GM12878 (cell line): ENCODE results near the gene CCDC134. TPM values are rescaled to one million over a fixed set of nuclear protein-coding genes. Genes with fewer than 3 reads are reported as not detected.
A peak's percentile ranks its signal among the peaks of the same experiment; 100 is the strongest.

Source experiments
- ATAC-seq: fragments of 200-7000 bp; cut with Tn5 transposase; 3 replicates; pipeline ENCODE4 v1.9.1; 2020; ENCODE audit warnings: mild to moderate bottlenecking, moderate library complexity
- BruUV-seq: library from RNA; stranded (reverse); fragments of 400-500 nt; replicated peaks from 2 replicates; lab custom pipeline; 2021; lab: Mats Ljungman, UMichigan
- CTCF ChIA-PET: fragments of 300-600 bp; sonication (Branson Sonifier 250); formaldehyde crosslinking; extraction: SDS; loops from one replicate; lab custom pipeline; 2021; ENCODE audit warnings: inconsistent platforms; lab: Yijun Ruan, JAX
- POLR2A ChIA-PET: fragments of 350-600 bp; formaldehyde crosslinking; extraction: SDS; loops from one replicate; lab custom pipeline; 2021; ENCODE audit warnings: inconsistent platforms; lab: Charles Lee
- RAD21 ChIA-PET: fragments of 300-600 bp; sonication (Branson Sonifier 250); formaldehyde crosslinking; loops from one replicate; lab custom pipeline; 2023; ENCODE audit warnings: antibody characterized with exemption; ENCODE audit not compliant: unreplicated experiment; lab: Charles Lee
- SMC1A ChIA-PET: fragments of 300-600 bp; sonication (Branson Sonifier 250); formaldehyde crosslinking; loops from one replicate; lab custom pipeline; 2023; ENCODE audit not compliant: unreplicated experiment, uncharacterized antibody; lab: Charles Lee
- DNase-seq: peaks from one replicate; pipeline ENCODE4 v3.0.0-alpha.2; 2011; ENCODE audit warnings: low read depth, low spot score
- FAIRE-seq: peaks from 3 replicates; lab custom pipeline; 2011; peaks lifted over from hg19 to GRCh38; lab: Jason Lieb, UNC
- H2AFZ ChIP-seq: 2 replicates; pipeline ENCODE4 v1.6.0; 2011; ENCODE audit warnings: low read depth, low read length, control low read depth; ENCODE audit not compliant: control insufficient read depth
- H3K27ac ChIP-seq: 2 replicates; pipeline ENCODE4 v1.5.1; 2011; ENCODE audit warnings: control low read depth; ENCODE audit not compliant: control insufficient read depth, insufficient read depth
- H3K27me3 ChIP-seq, 2 experiments: replicated peaks in 1 of 2; 2 replicates each; pipeline versions ENCODE4 v1.6.0 to v1.6.1; 2011; ENCODE audit warnings: low read length in 1 of 2; ENCODE audit not compliant: control insufficient read depth in 2 of 2, insufficient read depth in 2 of 2
- H3K36me3 ChIP-seq, 2 experiments: 2 replicates each; pipeline ENCODE4 v1.5.1; 2011; ENCODE audit warnings: low read length in 1 of 2; ENCODE audit not compliant: control insufficient read depth in 2 of 2, insufficient read depth in 2 of 2
- H3K4me1 ChIP-seq: 2 replicates; pipeline ENCODE4 v1.6.1; 2011; ENCODE audit warnings: mild to moderate bottlenecking, low read length, moderate library complexity, mixed read lengths; ENCODE audit not compliant: control insufficient read depth, insufficient read depth
- H3K4me2 ChIP-seq: 2 replicates; pipeline ENCODE4 v1.6.0; 2011; ENCODE audit warnings: control low read depth; ENCODE audit not compliant: control insufficient read depth, insufficient read depth
- H3K4me3 ChIP-seq: fragments of 200-600 bp; sonication (generic); 2 replicates; pipeline ENCODE4 v1.5.1; 2016
- H3K79me2 ChIP-seq: 2 replicates; pipeline ENCODE4 v1.6.0; 2011; ENCODE audit warnings: low read length; ENCODE audit not compliant: control insufficient read depth, insufficient read depth
- H3K9ac ChIP-seq: 2 replicates; pipeline ENCODE4 v1.8.0; 2011; ENCODE audit warnings: low read length, control low read depth, mixed read lengths; ENCODE audit not compliant: control insufficient read depth, insufficient read depth
- H3K9me3 ChIP-seq: replicated peaks from 3 replicates; pipeline ENCODE4 v1.5.1; 2011; ENCODE audit warnings: mild to moderate bottlenecking, low read length; ENCODE audit not compliant: control insufficient read depth, insufficient read depth
- H4K20me1 ChIP-seq: 2 replicates; pipeline ENCODE4 v1.6.0; 2011; ENCODE audit not compliant: control insufficient read depth, insufficient read depth
- BHLHE40 ChIP-seq, 2 experiments: fragments of 450-650 bp in 1 of 2; IDR thresholded peaks; 2 replicates each; pipeline ENCODE4 v1.6.1; 2011 to 2017; ENCODE audit warnings: low read depth in 2 of 2, borderline replicate concordance in 1 of 2, improper control_type of control experiment in 1 of 2, low read length in 1 of 2, mild to moderate bottlenecking in 1 of 2
- SMAD1 ChIP-seq: fragments of 450-650 bp; IDR thresholded peaks from 2 replicates; pipeline ENCODE4 v1.6.1; 2018; ENCODE audit warnings: mild to moderate bottlenecking, low read depth; ENCODE audit not compliant: partially characterized antibody
- ZNF24 ChIP-seq: fragments of 450-650 bp; IDR thresholded peaks from 2 replicates; pipeline ENCODE4 v1.6.1; 2017; ENCODE audit warnings: antibody characterized with exemption, mild to moderate bottlenecking
- WGBS: methylation state at CpG from one replicate; pipeline ENCODE4 v1.1.6; 2016; ENCODE audit warnings: low lambda C conversion rate; ENCODE audit not compliant: insufficient replicate concordance, insufficient coverage; ENCODE audit errors: missing lambda C conversion rate; 5-methylcytosine and 5-hydroxymethylcytosine counted together
- in situ Hi-C: fragments of 300-500 bp; cut with MboI; formaldehyde crosslinking; loops from 9 replicates; pipeline ENCODE4 v1.14.3; 2018; ENCODE audit warnings: mixed read lengths
- intact Hi-C: fragments of 100-400 bp; cut with micrococcal nuclease; formaldehyde crosslinking; loops from one replicate; pipeline ENCODE4 v1.14.2; 2022; ENCODE audit not compliant: unreplicated experiment
- polyA plus RNA-seq, 11 experiments: library from polyadenylated mRNA; depleted of rRNA in 4 of 11; unstranded in 6 of 11; stranded (reverse) in 5 of 11; fragments of >200 nt; fragmentation: Nextera tagmentation in 4 of 11; fragmentation: Illumina TruSeq in 1 of 11; extraction: Ambion mirVana in 4 of 11; extraction: Trizol in 1 of 11; gene quantifications; 1 replicate in 1 of 11; 2 replicates in 10 of 11; pipeline versions ENCODE4 v1.2.1 to v1.2.3, GENCODE V29; 2011 to 2016; ENCODE audit warnings: inconsistent platforms in 2 of 11, missing spikeins in 2 of 11, low read depth in 1 of 11
- total RNA-seq, 4 experiments: library from RNA; depleted of rRNA in 3 of 4; stranded (reverse); fragments of >200 nt in 3 of 4; fragmentation: Illumina TruSeq in 1 of 4; extraction: Trizol in 1 of 4; gene quantifications; 2 replicates each; pipeline versions ENCODE4 v1.2.1 to v1.2.3, GENCODE V29; 2013 to 2021
- TF ChIP-seq, protein P1 (sequence below): fragments of 450-650 bp; IDR thresholded peaks from 2 replicates; pipeline ENCODE4 v1.6.1; 2016; ENCODE audit warnings: mild to moderate bottlenecking

Gene CCDC134
- total and polyA plus RNA-seq, 10 of the 15 experiments (the other 5 are each of a cell fraction or from before 2014, with no cell fraction given), result 0.35 to 19.3 (median 11.8) TPM

GRCh38 chr22:41846268-41846987 lies 45.9 kb downstream of the CCDC134 start:
- no peaks in the 10 kb centered on the region for H3K9me3 ChIP-seq
- ChIA-PET SMC1A (interaction anchor here (0.7 to 10.2 kb wide), 8 partner anchors 8 to 148 kb away, joined by 3 to 96 read pairs (median 8); partner anchors contain the start of genes MEI1 and SREBF2), RAD21 (interaction anchor here (0.6 to 1.8 kb wide), 9 partner anchors 9 to 193 kb away, joined by 3 to 11 read pairs (median 3); partner anchors contain the start of genes CCDC134 and SREBF2), CTCF (interaction anchor here (0.7 to 3.6 kb wide), 10 partner anchors 8 to 265 kb away, joined by 3 to 26 read pairs (median 5); no protein-coding TSS in a partner anchor), POLR2A (interaction anchor here (0.6 to 9.4 kb wide), 11 partner anchors 12 to 116 kb away, joined by 3 to 135 read pairs (median 5); partner anchors contain the start of genes CENPM and SREBF2)
- 69% methylated on average over 10 of the region's 10 CpGs for WGBS
- H3K27ac ChIP-seq, result no peak overlapping the region
- ATAC-seq (peak; percentile 5; the same call in 1 of the 3 replicates), DNase-seq (no peak), FAIRE-seq (no peak)
- TF ChIP-seq, protein P1, sequence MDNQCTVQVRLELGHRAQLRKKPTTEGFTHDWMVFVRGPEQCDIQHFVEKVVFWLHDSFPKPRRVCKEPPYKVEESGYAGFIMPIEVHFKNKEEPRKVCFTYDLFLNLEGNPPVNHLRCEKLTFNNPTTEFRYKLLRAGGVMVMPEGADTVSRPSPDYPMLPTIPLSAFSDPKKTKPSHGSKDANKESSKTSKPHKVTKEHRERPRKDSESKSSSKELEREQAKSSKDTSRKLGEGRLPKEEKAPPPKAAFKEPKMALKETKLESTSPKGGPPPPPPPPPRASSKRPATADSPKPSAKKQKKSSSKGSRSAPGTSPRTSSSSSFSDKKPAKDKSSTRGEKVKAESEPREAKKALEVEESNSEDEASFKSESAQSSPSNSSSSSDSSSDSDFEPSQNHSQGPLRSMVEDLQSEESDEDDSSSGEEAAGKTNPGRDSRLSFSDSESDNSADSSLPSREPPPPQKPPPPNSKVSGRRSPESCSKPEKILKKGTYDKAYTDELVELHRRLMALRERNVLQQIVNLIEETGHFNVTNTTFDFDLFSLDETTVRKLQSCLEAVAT, result peak; percentile 33; the same call in 1 of the 2 replicates
- TF ChIP-seq ZNF24 (no peak), SMAD1 (no peak), BHLHE40 (IDR thresholded peaks at IDR 0.05; ENCODE audit: borderline replicate concordance in 1 of 2, low read depth in 2 of 2, low read length in 1 of 2) (no peak)
- H3K4me2 ChIP-seq, result 0 out of 2 replicates have a peak overlapping the region, but pooled peaks have one; percentile 39
- H3K9ac ChIP-seq, result no peak overlapping the region
- peaks cover 0 to 5% of the 10 kb centered on the region in 2 experiments; a peak in 2 of 4 replicates for H3K36me3 ChIP-seq
- peaks cover 29% of the 10 kb centered on the region for H3K4me1 ChIP-seq
- H2AFZ ChIP-seq, result no peak overlapping the region
- peaks cover 3% of the 10 kb centered on the region; the same call in 1 of the 2 replicates for H4K20me1 ChIP-seq
- intact Hi-C loops (no loop called here), in situ Hi-C loops (no loop called here)
- H3K27me3 ChIP-seq, result no peaks in the 10 kb centered on the region
- peaks cover 90% of the 10 kb centered on the region for H3K79me2 ChIP-seq
- no TSS peak for BruUV-seq
- H3K4me3 ChIP-seq, result peak overlapping the region; percentile 20; the same call in 1 of the 2 replicates
